Skeletal muscle satellite cell (primary cell): ENCODE results near the gene ZKSCAN4.

Source experiments
- H3K27me3 ChIP-seq: 2 replicates; pipeline ENCODE4 v1.7.0; 2013; ENCODE audit warnings: low read length; ENCODE audit not compliant: control insufficient read depth, insufficient read depth
- H3K36me3 ChIP-seq: 2 replicates; pipeline ENCODE4 v1.7.0; 2013; ENCODE audit warnings: mild to moderate bottlenecking, control low read depth, low read length; ENCODE audit not compliant: insufficient read depth
- H3K4me1 ChIP-seq: 2 replicates; pipeline ENCODE4 v1.7.0; 2013; ENCODE audit warnings: low read length; ENCODE audit not compliant: control insufficient read depth, insufficient read depth
- H3K4me2 ChIP-seq: 2 replicates; pipeline ENCODE4 v1.7.0; 2013; ENCODE audit warnings: mild to moderate bottlenecking, low read length
- H3K4me3 ChIP-seq: 2 replicates; pipeline ENCODE4 v1.7.0; 2013; ENCODE audit warnings: low read length
- H3K9ac ChIP-seq: 2 replicates; pipeline ENCODE4 v1.7.0; 2013; ENCODE audit warnings: mild to moderate bottlenecking, low read depth, low read length, moderate library complexity
- H3K9me3 ChIP-seq: replicated peaks from 2 replicates; pipeline ENCODE4 v1.7.0; 2013; ENCODE audit warnings: mild to moderate bottlenecking, control low read depth, low read length

ZKSCAN4 gene

GRCh38 chr6:28266962-28267694 lies 15.1 kb upstream of the ZKSCAN4 start, which contains the start of gene ZSCAN26:
TSS of gene ZSCAN26 (plus strand) at chr6:28267143. CDS start at chr6:28271920, 4,777 bp downstream.
- Histone ChIP-seq H3K36me3 (peaks cover 4% of the 10 kb centered on the region), H3K4me1 (peaks cover 25% of the 10 kb centered on the region), H3K4me3 (peak within 1 kb of the TSS; percentile 84), H3K9ac (peak within 1 kb of the TSS; percentile 90), H3K4me2 (peak within 1 kb of the TSS; percentile 87), H3K9me3 (no peaks in the 10 kb centered on the region), H3K27me3 (no peaks in the 10 kb centered on the region)

GRCh38 chr6:28266563-28266961 lies 14.5 kb upstream of the ZKSCAN4 start:
- no peaks in the 10 kb centered on the region for H3K27me3 ChIP-seq
- peak overlapping the region; percentile 87 for H3K4me2 ChIP-seq
- H3K9me3 ChIP-seq, result no peaks in the 10 kb centered on the region
- H3K36me3 ChIP-seq, result no peaks in the 10 kb centered on the region
- peak overlapping the region; percentile 90 for H3K9ac ChIP-seq
- peaks cover 25% of the 10 kb centered on the region for H3K4me1 ChIP-seq
- peak overlapping the region; percentile 84 for H3K4me3 ChIP-seq

GRCh38 chr6:28264834-28265401 lies 12.8 kb upstream of the ZKSCAN4 start:
- Histone ChIP-seq H3K4me3 (no peak overlapping the region), H3K9ac (no peak overlapping the region), H3K36me3 (no peaks in the 10 kb centered on the region), H3K4me2 (no peak overlapping the region), H3K9me3 (no peaks in the 10 kb centered on the region), H3K4me1 (peaks cover 25% of the 10 kb centered on the region), H3K27me3 (no peaks in the 10 kb centered on the region)

GRCh38 chr6:28263922-28264321 lies 11.9 kb upstream of the ZKSCAN4 start:
- no peak overlapping the region for H3K4me2 ChIP-seq
- no peaks in the 10 kb centered on the region for H3K36me3 ChIP-seq
- H3K4me3 ChIP-seq, result no peak overlapping the region
- peaks cover 26% of the 10 kb centered on the region for H3K4me1 ChIP-seq
- H3K27me3 ChIP-seq, result no peaks in the 10 kb centered on the region
- peak overlapping the region; percentile 12 for H3K9ac ChIP-seq
- H3K9me3 ChIP-seq, result peaks cover 5% of the 10 kb centered on the region

GRCh38 chr6:28258877-28259777 lies 7.1 kb upstream of the ZKSCAN4 start, which contains the start of gene NKAPL:
TSS of gene NKAPL (plus strand) at chr6:28259297. CDS start at chr6:28259372, 75 bp downstream.
- Histone ChIP-seq H3K9me3 (peaks cover 5% of the 10 kb centered on the region), H3K4me1 (peaks cover 12% of the 10 kb centered on the region), H3K4me3 (peak within 1 kb of the TSS; percentile 69), H3K9ac (no peak within 1 kb of the TSS), H3K27me3 (no peaks in the 10 kb centered on the region), H3K4me2 (peak within 1 kb of the TSS; percentile 74), H3K36me3 (no peaks in the 10 kb centered on the region)

- Histone ChIP-seq H3K27me3 (no peaks in the 10 kb centered on the region), H3K9me3 (peaks cover 5% of the 10 kb centered on the region), H3K36me3 (no peaks in the 10 kb centered on the region), H3K9ac (no peak overlapping the region), H3K4me1 (peaks cover 17% of the 10 kb centered on the region), H3K4me2 (no peak overlapping the region), H3K4me3 (no peak overlapping the region)
These were observed 5.0 kb upstream of the ZKSCAN4 start for GRCh38 chr6:28257042-28257441.

GRCh38 chr6:28254121-28254519 lies 2.1 kb upstream of the ZKSCAN4 start:
- H3K9ac ChIP-seq, result no peak overlapping the region
- H3K36me3 ChIP-seq, result peaks cover 3% of the 10 kb centered on the region
- no peaks in the 10 kb centered on the region for H3K9me3 ChIP-seq
- no peak overlapping the region for H3K4me2 ChIP-seq
- H3K27me3 ChIP-seq, result no peaks in the 10 kb centered on the region
- H3K4me1 ChIP-seq, result peaks cover 21% of the 10 kb centered on the region
- no peak overlapping the region for H3K4me3 ChIP-seq

- Histone ChIP-seq H3K4me3 (peak overlapping the region; percentile 87), H3K4me2 (peak overlapping the region; percentile 92)
These were observed 434 bp downstream of the ZKSCAN4 start for GRCh38 chr6:28251661-28252008.

GRCh38 chr6:28250747-28251146 lies 1.3 kb downstream of the ZKSCAN4 start:
- no peaks in the 10 kb centered on the region for H3K27me3 ChIP-seq
- H3K36me3 ChIP-seq, result peaks cover 19% of the 10 kb centered on the region
- peak overlapping the region; percentile 92 for H3K4me2 ChIP-seq
- no peaks in the 10 kb centered on the region for H3K9me3 ChIP-seq
- peaks cover 18% of the 10 kb centered on the region for H3K4me1 ChIP-seq
- peak overlapping the region; percentile 87 for H3K9ac ChIP-seq
- peak overlapping the region; percentile 87 for H3K4me3 ChIP-seq

More at GRCh38 chr6:28251661-28252008, 434 bp downstream of the ZKSCAN4 start:
- Histone ChIP-seq H3K27me3 (no peaks in the 10 kb centered on the region), H3K4me1 (peaks cover 18% of the 10 kb centered on the region), H3K36me3 (peaks cover 13% of the 10 kb centered on the region), H3K9me3 (no peaks in the 10 kb centered on the region), H3K9ac (peak overlapping the region; percentile 87)

- Histone ChIP-seq H3K9ac (no peak overlapping the region), H3K4me2 (no peak overlapping the region), H3K27me3 (no peaks in the 10 kb centered on the region), H3K4me1 (peaks cover 18% of the 10 kb centered on the region), H3K4me3 (no peak overlapping the region), H3K9me3 (no peaks in the 10 kb centered on the region), H3K36me3 (peaks cover 37% of the 10 kb centered on the region)
These were observed 3.2 kb downstream of the ZKSCAN4 start for GRCh38 chr6:28248916-28249315.

GRCh38 chr6:28245206-28245941 lies 6.7 kb downstream of the ZKSCAN4 start:
- Histone ChIP-seq H3K27me3 (no peaks in the 10 kb centered on the region), H3K4me1 (peaks cover 2% of the 10 kb centered on the region), H3K9me3 (no peaks in the 10 kb centered on the region), H3K4me3 (no peak overlapping the region), H3K36me3 (peaks cover 37% of the 10 kb centered on the region), H3K4me2 (no peak overlapping the region), H3K9ac (no peak overlapping the region)
